ENCODE data around the gene DBN1. TPM values are rescaled to one million over a fixed set of nuclear protein-coding genes. Genes with fewer than 3 reads are reported as not detected.

Gene DBN1
- total RNA-seq, 1 experiment from 2014 or later, result 127 TPM

DNA sequence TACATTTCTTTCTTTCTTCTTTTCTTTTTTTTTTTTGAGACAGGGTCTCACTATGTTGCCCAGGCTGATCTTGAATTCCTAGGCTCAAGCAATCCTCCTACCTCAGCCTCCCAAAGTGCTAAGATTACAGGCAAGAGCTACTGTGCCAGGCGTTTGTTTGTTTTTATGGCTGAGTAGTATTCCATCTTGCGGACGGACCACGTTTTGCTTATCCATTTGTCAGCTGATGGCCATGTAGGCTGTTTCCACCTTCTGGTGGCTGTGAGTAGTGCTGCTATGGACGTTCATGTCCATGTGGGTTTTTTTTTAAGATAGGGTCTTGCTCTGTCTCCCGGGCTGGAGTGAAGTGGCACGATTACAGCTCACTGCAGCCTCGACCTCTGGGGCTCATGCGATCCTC, 33.7 kb upstream of the DBN1 start:
- Histone ChIP-seq H3K4me1 (ENCODE audit: insufficient read depth, low read length) (no peaks in the 10 kb centered on the region), H3K36me3 (ENCODE audit: low read depth, low read length) (peaks cover 8% of the 10 kb centered on the region; the same call in 1 of the 2 replicates), H3K9me3 (ENCODE audit: low read length) (no peaks in the 10 kb centered on the region), H3F3A (ENCODE audit: low read length, unreplicated experiment) (no peaks in the 10 kb centered on the region), H3K4me2 (ENCODE audit: low read length) (no peak overlapping the region), H4K20me1 (ENCODE audit: low read length) (no peaks in the 10 kb centered on the region), H3K4me3 (ENCODE audit: low read length) (no peak overlapping the region), H3K79me2 (ENCODE audit: low read length) (no peaks in the 10 kb centered on the region), H3K9me2 (replicated peaks; ENCODE audit: low read length) (no peaks in the 10 kb centered on the region), H3K27ac (ENCODE audit: low read length) (no peak overlapping the region), H2AFZ (ENCODE audit: low read length) (no peak overlapping the region), H3K9ac (ENCODE audit: low read length) (no peak overlapping the region), H3K27me3 (ENCODE audit: low read length) (no peaks in the 10 kb centered on the region)
- intact Hi-C loops (cut with micrococcal nuclease), result no loop called here
- CTCF ChIA-PET, result no interaction called here
- peak; percentile 27 for DNase-seq
- ATAC-seq, result 0 out of 2 replicates have a peak, but pooled peaks have one; percentile 20
- POLR2A ChIA-PET (ENCODE audit: unreplicated experiment), result no interaction called here
- no TSS peak for BruUV-seq (replicated peaks)
- TF ChIP-seq EZH2phosphoT487 (IDR thresholded peaks at IDR 0.05; ENCODE audit: borderline replicate concordance, low read length), result no peak
- TF ChIP-seq, protein P1, sequence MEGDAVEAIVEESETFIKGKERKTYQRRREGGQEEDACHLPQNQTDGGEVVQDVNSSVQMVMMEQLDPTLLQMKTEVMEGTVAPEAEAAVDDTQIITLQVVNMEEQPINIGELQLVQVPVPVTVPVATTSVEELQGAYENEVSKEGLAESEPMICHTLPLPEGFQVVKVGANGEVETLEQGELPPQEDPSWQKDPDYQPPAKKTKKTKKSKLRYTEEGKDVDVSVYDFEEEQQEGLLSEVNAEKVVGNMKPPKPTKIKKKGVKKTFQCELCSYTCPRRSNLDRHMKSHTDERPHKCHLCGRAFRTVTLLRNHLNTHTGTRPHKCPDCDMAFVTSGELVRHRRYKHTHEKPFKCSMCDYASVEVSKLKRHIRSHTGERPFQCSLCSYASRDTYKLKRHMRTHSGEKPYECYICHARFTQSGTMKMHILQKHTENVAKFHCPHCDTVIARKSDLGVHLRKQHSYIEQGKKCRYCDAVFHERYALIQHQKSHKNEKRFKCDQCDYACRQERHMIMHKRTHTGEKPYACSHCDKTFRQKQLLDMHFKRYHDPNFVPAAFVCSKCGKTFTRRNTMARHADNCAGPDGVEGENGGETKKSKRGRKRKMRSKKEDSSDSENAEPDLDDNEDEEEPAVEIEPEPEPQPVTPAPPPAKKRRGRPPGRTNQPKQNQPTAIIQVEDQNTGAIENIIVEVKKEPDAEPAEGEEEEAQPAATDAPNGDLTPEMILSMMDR (conservative IDR thresholded peaks at IDR 0.05; ENCODE audit: low read depth, low read length), result peak; percentile 43; the same call in 1 of the 2 replicates

DNA sequence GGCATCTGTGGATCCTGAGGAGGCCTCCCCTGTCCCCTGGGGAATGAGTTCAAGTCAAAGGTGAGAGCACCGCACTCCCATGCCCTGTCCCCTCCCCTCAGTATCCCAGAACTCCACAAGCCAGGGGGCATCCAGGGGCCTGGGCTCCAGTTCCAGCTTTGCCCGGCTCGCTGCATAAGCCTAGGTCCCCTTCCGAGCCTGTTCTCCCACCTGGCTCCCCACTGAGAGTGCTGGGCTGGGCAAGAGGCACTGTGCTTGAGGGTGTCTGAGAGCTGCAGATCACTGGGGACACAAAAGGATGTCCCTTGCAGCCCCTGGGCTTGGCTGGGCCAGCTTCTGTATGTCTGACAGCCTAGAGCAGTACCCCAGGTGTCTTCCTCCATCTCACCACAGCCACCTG, 31.6 kb upstream of the DBN1 start:
- Histone ChIP-seq H3K4me1 (ENCODE audit: insufficient read depth, low read length) (no peaks in the 10 kb centered on the region), H3K4me2 (ENCODE audit: low read length) (no peak overlapping the region), H3K9ac (ENCODE audit: low read length) (no peak overlapping the region), H3K36me3 (ENCODE audit: low read depth, low read length) (no peaks in the 10 kb centered on the region; the same call in 1 of the 2 replicates), H3K9me2 (replicated peaks; ENCODE audit: low read length) (no peaks in the 10 kb centered on the region), H2AFZ (ENCODE audit: low read length) (no peak overlapping the region), H3K27ac (ENCODE audit: low read length) (no peak overlapping the region), H4K20me1 (ENCODE audit: low read length) (no peaks in the 10 kb centered on the region), H3K4me3 (ENCODE audit: low read length) (no peak overlapping the region), H3K79me2 (ENCODE audit: low read length) (no peaks in the 10 kb centered on the region), H3F3A (ENCODE audit: low read length, unreplicated experiment) (no peaks in the 10 kb centered on the region), H3K9me3 (ENCODE audit: low read length) (no peaks in the 10 kb centered on the region), H3K27me3 (ENCODE audit: low read length) (no peaks in the 10 kb centered on the region)
- TF ChIP-seq, protein P1 (conservative IDR thresholded peaks at IDR 0.05; ENCODE audit: low read depth, low read length), result no peak
- no peak for TF ChIP-seq EZH2 (IDR thresholded peaks at IDR 0.05; ENCODE audit: low read length, unreplicated experiment)
- TF ChIP-seq EZH2phosphoT487 (IDR thresholded peaks at IDR 0.05; ENCODE audit: borderline replicate concordance, low read length), result no peak
- intact Hi-C loops (cut with micrococcal nuclease), result no loop called here
- no TSS peak for BruUV-seq (replicated peaks)
- CTCF ChIA-PET, result no interaction called here
- no peak for ATAC-seq
- DNase-seq, result no peak
- POLR2A ChIA-PET (ENCODE audit: unreplicated experiment), result no interaction called here

DNA sequence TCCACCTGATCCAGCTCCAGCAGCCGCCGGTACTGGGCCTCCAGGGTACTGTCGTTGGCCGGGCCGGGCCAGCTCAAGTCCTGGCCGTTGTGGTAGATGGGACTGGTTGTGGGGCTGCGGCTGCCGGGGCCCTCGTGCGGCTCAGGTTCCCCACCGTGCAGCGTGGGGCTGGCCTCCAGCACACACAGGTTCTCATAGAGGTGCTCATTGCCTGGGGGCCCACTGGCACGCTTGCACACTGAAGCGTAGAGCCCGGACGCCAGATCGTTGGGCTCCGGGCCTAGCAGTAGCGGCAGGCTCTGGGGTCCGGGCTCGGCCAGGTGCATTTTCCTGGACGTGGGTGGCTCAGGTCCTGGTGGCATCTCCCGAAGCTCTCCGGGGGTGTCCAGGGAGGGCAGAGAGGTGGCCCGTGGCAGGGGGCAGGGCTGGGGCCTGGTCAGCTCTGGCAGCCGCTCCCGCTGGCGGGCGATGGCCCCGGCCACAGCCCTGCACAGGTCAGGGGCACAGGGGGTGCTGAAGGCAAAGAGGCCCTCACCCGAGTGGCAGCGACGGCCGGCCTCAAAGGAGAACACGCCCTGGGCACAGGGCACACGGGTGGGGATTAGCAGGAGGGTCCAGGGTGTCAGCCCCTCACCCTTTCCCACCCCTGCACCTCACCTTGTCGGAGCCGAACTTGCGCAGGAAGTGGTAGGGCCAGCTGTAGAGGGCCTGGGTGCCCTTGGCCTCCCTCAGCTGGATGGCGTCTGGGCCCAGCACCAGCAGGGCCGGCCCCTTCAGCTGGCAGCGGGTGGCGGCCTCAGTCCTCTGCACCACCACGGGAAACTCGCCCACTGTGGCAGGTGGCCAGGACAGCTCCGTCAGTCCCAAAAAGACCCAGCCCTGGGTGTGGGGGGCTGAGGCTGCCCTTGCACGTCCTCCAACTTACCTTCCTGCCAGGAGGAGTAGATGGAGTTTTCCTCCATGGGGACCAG, 30.9 kb upstream of the DBN1 start:
- DNase-seq (no peak), ATAC-seq (no peak)
- H3K27ac ChIP-seq (ENCODE audit: low read length), result no peak overlapping the region
- no peak overlapping the region for H3K9ac ChIP-seq (ENCODE audit: low read length)
- no TSS peak for BruUV-seq (replicated peaks)
- no peak overlapping the region for H2AFZ ChIP-seq (ENCODE audit: low read length)
- no peaks in the 10 kb centered on the region for H3F3A ChIP-seq (ENCODE audit: low read length, unreplicated experiment)
- H3K4me3 ChIP-seq (ENCODE audit: low read length), result no peak overlapping the region
- H3K4me1 ChIP-seq (ENCODE audit: insufficient read depth, low read length), result no peaks in the 10 kb centered on the region
- no peaks in the 10 kb centered on the region for H3K9me3 ChIP-seq (ENCODE audit: low read length)
- H3K36me3 ChIP-seq (ENCODE audit: low read depth, low read length), result no peaks in the 10 kb centered on the region
- no peaks in the 10 kb centered on the region for H4K20me1 ChIP-seq (ENCODE audit: low read length)
- H3K4me2 ChIP-seq (ENCODE audit: low read length), result no peak overlapping the region
- intact Hi-C loops (cut with micrococcal nuclease), result loop anchor here (5.0 kb wide), 1 partner anchor 392 kb away; no protein-coding TSS in a partner anchor
- CTCF ChIA-PET, result no interaction called here
- no peaks in the 10 kb centered on the region for H3K79me2 ChIP-seq (ENCODE audit: low read length)
- POLR2A ChIA-PET (ENCODE audit: unreplicated experiment), result no interaction called here
- no peaks in the 10 kb centered on the region for H3K27me3 ChIP-seq (ENCODE audit: low read length)
- TF ChIP-seq EZH2 (IDR thresholded peaks at IDR 0.05; ENCODE audit: low read length, unreplicated experiment) (no peak), EZH2phosphoT487 (IDR thresholded peaks at IDR 0.05; ENCODE audit: borderline replicate concordance, low read length) (no peak)
- TF ChIP-seq, protein P1 (conservative IDR thresholded peaks at IDR 0.05; ENCODE audit: low read depth, low read length), result no peak
- H3K9me2 ChIP-seq (replicated peaks; ENCODE audit: low read length), result no peaks in the 10 kb centered on the region

Measured in PC-3 (cell line).